Measurements from ENCODE around the gene RSKR. TPM values are rescaled to one million over a fixed set of nuclear protein-coding genes. Genes with fewer than 3 reads are reported as not detected.

The RSKR gene
- total RNA-seq (2022; extraction: Qiagen RNA extraction): 3.0 to 5.5 TPM (median 4.8 TPM) in 5 replicates

GRCh38 chr17:28613931-28614381 is at the start of gene RSKR:
Gene RSKR (minus strand): TSS chr17:28614185. CDS start chr17:28614161, 24 bp downstream.

GRCh38 chr17:28661635-28662526 is 47.9 kb upstream of the RSKR start, which contains the start of the genes SDF2 and SUPT6H:
Gene SDF2 (minus strand): TSS chr17:28661906. CDS start chr17:28661876, 30 bp downstream.
Gene SUPT6H (plus strand): TSS chr17:28662205. CDS start chr17:28673402, 11,197 bp downstream.

GRCh38 chr17:28644787-28645575 is 31.0 kb upstream of the RSKR start, which contains the start of gene BLTP2:
Gene BLTP2 (minus strand): TSS chr17:28645158. CDS start chr17:28645056, 102 bp downstream.

GRCh38 chr17:28598799-28599310 is 15.1 kb downstream of the RSKR start, which contains the start of gene SPAG5:
Gene SPAG5 (minus strand): TSS chr17:28599025. CDS start chr17:28598946, 79 bp downstream.

GRCh38 chr17:28576758-28577465 is 37.1 kb downstream of the RSKR start, which contains the start of gene ALDOC:
Gene ALDOC (minus strand): TSS chr17:28576895. CDS start chr17:28575532, 1,363 bp downstream.

GRCh38 chr17:28571361-28572122 is 42.4 kb downstream of the RSKR start, which contains the start of gene PIGS:
Gene PIGS (minus strand): TSS chr17:28571524. CDS start chr17:28571496, 28 bp downstream.

Other genes starting within 250 kb of the RSKR start
- gene SEBOX, start 249.0 kb downstream of the RSKR start, total RNA-seq (2022; extraction: Qiagen RNA extraction): not detected in 5 replicates
- gene VTN, start 243.9 kb downstream of the RSKR start, total RNA-seq (2022; extraction: Qiagen RNA extraction): 16.9 to 24.9 TPM (median 20.6 TPM) in 5 replicates
- 4.4 to 7.4 TPM (median 6.2 TPM) in 5 replicates for gene SARM1, start 242.5 kb downstream of the RSKR start, total RNA-seq (2022; extraction: Qiagen RNA extraction)
- 15.8 to 22.8 TPM (median 20.7 TPM) in 5 replicates for gene SLC46A1, start 208.0 kb downstream of the RSKR start, total RNA-seq (2022; extraction: Qiagen RNA extraction)
- 0.06 to 0.15 TPM (median 0.12 TPM) in 5 replicates for gene SLC13A2, start 140.5 kb downstream of the RSKR start, total RNA-seq (2022; extraction: Qiagen RNA extraction)
- gene FOXN1, start 107.8 kb downstream of the RSKR start, total RNA-seq (2022; extraction: Qiagen RNA extraction): 0.02 to 0.06 TPM (median 0.04 TPM) in 4 of 5 replicates, not detected in the other
- 22.3 to 36.4 TPM (median 32.0 TPM) in 5 replicates for gene UNC119, start 61.6 kb downstream of the RSKR start, total RNA-seq (2022; extraction: Qiagen RNA extraction)
- 55.5 to 65.3 TPM (median 61.2 TPM) in 5 replicates for gene PIGS, start 42.7 kb downstream of the RSKR start, total RNA-seq (2022; extraction: Qiagen RNA extraction)
- 1.6 to 2.8 TPM (median 2.1 TPM) in 5 replicates for gene ALDOC, start 37.3 kb downstream of the RSKR start, total RNA-seq (2022; extraction: Qiagen RNA extraction)
- gene SPAG5, start 15.2 kb downstream of the RSKR start, total RNA-seq (2022; extraction: Qiagen RNA extraction): 69.8 to 83.9 TPM (median 78.3 TPM) in 5 replicates
- 51.4 to 78.0 TPM (median 62.9 TPM) in 5 replicates for gene BLTP2, start 31.0 kb upstream of the RSKR start, total RNA-seq (2022; extraction: Qiagen RNA extraction)
- 82.2 to 85.5 TPM (median 83.0 TPM) in 5 replicates for gene SDF2, start 47.7 kb upstream of the RSKR start, total RNA-seq (2022; extraction: Qiagen RNA extraction)
- 67.6 to 75.2 TPM (median 73.5 TPM) in 5 replicates for gene SUPT6H, start 48.0 kb upstream of the RSKR start, total RNA-seq (2022; extraction: Qiagen RNA extraction)
- gene PROCA1, start 97.7 kb upstream of the RSKR start, total RNA-seq (2022; extraction: Qiagen RNA extraction): 1.0 to 1.7 TPM (median 1.1 TPM) in 5 replicates
- 227 to 270 TPM (median 264 TPM) in 5 replicates for gene RAB34, start 103.7 kb upstream of the RSKR start, total RNA-seq (2022; extraction: Qiagen RNA extraction)
- 2,007 to 2,316 TPM (median 2,128 TPM) in 5 replicates for gene RPL23A, start 105.8 kb upstream of the RSKR start, total RNA-seq (2022; extraction: Qiagen RNA extraction)
- gene TLCD1, start 112.0 kb upstream of the RSKR start, total RNA-seq (2022; extraction: Qiagen RNA extraction): 31.9 to 55.5 TPM (median 50.7 TPM) in 5 replicates
- 3.3 to 5.5 TPM (median 4.4 TPM) in 5 replicates for gene NEK8, start 114.6 kb upstream of the RSKR start, total RNA-seq (2022; extraction: Qiagen RNA extraction)
- gene TRAF4, start 129.8 kb upstream of the RSKR start, total RNA-seq (2022; extraction: Qiagen RNA extraction): 55.3 to 91.7 TPM (median 86.7 TPM) in 5 replicates
- gene FAM222B, start 228.6 kb upstream of the RSKR start, total RNA-seq (2022; extraction: Qiagen RNA extraction): 25.7 to 31.0 TPM (median 27.7 TPM) in 5 replicates
- 72.4 to 90.0 TPM (median 86.4 TPM) in 5 replicates for gene ERAL1, start 240.8 kb upstream of the RSKR start, total RNA-seq (2022; extraction: Qiagen RNA extraction)

All from A549 treated with CORT108297 at 1 μM for 4 hours (cell line).